GM18520 (cell line): ENCODE measurements around the gene CCNJ.
"Not testable (repeated sequence)": the region's sequence is repeated elsewhere in the genome, so short reads cannot be mapped to it uniquely, and the experiment has no call there.

Source experiments
- ATAC-seq: cut with Tn5 transposase; IDR thresholded peaks from one replicate; pipeline ENCODE4 v1.9.1; 2021; ENCODE audit not compliant: unreplicated experiment

Gene CCNJ, protein sequence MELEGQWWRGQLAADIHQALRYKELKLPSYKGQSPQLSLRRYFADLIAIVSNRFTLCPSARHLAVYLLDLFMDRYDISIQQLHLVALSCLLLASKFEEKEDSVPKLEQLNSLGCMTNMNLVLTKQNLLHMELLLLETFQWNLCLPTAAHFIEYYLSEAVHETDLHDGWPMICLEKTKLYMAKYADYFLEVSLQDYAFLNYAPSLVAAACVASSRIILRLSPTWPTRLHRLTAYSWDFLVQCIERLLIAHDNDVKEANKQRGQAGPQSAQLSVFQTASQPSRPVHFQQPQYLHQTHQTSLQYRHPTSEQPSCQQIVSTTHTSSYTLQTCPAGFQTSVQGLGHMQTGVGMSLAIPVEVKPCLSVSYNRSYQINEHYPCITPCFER

DNA sequence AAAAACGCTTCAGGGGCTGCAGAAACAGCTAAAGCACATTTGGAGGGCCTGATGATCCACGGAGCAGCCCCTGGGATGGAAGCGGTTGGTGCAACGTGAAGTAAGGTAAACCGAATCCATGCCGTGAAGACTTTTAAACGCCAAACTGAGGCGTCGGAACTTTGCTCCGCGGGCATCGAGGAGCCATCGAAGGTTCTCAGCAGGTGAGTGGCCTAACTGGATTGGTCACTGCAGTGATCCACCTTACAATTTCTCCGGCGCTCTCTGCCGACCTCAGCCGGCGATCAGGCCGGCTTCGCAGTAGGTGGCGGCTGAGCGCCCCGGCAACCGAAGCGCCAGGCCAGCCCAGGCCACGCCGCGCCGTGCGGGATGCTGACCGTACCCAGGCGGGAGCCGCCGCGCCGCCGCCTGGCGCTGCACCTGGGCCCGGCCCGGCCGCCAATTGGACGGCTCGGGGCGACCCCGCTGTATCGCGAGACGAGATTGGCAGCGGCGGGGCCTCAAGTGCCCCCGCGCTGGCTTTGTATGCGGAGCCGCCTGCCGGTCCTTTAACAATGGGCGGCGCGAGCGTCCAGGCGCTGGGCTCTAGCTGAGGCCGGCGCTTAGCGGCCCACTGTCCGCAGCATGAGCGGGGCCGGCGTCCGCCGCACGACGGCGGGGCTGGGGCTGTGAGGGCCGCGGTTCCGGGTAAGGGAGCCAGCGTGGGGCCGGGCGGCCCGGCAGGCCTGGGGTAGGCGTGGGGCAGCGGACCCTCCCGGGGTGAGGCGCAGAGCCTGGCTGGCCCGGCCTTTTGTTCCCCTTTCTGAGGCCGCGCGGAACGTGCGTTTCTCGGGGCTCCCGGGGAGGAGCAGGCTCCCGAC is at the start of gene CCNJ:
CCNJ (plus strand) TSS at position 551 of the 860 bp plus-strand sequence. CDS start 811 bp downstream, outside the sequence.
- peak; percentile 85 for ATAC-seq

- not testable (repeated sequence) for ATAC-seq
Measured at GRCh38 chr10:95994376-95994775, 49.0 kb upstream of the CCNJ start.

DNA sequence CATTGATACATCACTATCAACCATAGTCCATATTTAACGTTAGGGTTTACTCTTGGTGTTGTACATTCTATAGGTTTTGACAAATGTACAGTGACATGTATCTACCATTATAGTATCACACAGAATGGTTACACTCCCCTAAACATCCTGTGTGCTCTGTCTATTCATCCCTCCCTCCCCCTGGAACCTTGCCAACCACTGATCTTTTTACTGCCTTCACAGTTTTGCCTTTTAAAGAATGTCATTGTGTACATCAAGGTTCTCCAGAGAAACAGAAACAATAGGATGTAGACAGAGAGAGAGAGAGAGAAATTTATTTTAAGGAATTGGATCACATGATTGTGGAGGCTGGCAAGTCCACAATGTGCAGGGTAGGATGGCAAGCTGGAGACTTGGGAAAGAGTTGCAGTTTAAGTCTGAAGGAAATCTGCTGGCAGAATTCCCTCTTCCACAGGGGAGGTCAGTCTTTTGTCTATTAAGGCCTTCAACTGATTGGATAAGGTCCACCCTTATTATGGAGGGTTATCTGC is 45.1 kb upstream of the CCNJ start:
- no peak for ATAC-seq

DNA sequence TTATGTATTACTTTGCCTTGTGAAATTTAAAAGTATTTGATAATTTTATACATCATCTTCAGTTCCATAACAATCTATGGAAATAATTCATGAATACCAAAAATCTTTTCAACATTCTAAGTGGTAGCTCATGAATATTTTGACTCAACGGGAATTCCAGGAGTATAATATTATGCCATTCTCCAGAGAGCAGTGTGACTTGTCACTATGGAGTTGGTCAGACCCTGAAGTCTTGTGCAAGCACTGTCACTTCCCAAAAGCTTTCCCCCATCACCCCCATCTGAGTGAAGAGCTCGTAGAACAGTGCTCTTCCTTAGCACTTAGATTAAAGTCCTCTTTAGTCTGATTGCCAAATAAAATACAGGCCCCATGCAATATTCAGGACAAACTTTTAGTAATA is 29.4 kb upstream of the CCNJ start:
- no peak for ATAC-seq

DNA sequence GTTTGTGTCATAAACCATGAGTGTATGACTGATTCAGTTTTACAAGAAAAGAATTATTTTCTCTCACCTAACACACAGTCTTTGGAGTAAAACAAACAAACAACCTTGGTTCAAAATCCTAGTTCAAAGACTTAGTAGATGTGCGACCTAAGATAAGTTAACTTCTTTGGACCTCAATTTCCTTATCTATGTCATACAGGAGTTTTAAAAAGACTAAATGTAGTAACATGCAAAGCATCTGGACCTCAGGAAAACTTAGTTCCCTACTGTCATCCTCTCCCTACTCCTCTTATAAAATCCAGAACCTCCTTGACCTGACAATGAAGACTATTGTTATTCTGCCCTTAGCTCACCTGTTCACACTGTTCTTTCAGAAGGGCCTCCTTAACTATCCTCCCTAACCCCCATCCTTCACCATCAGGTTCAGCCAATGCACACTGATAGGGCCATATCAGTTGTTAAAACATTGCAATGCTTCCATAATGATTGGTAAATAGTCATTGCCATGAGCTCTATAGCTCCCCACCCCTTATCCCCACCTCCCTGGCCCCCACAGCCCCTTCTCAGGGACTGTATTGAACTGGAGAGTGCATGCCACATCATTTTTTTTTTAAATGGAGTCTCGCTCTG is 28.8 kb upstream of the CCNJ start:
- ATAC-seq = no peak

DNA sequence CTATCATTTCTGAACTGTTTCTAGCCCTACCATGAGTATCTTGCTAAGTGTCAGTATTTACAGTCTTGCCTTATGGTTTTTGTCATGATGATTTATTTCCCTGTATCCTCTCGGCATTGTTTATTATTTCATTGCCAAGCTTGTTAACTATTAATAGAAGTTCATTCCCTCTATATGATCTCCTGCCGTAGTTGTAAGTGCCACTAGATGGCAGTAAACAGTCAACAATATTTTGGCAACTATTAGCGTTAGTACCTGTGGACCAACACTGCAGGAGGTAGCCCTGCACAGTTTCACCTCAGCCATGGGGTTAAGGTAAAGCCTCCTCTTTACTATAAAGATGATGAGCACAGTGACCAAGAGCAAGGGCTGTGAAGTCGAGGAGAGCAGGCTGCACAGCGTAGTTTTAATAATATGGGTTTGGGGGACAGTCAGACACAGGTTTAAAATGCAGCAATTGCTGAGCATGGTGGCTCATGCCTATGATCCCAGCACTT is 26.1 kb upstream of the CCNJ start:
- ATAC-seq = peak; percentile 83

DNA sequence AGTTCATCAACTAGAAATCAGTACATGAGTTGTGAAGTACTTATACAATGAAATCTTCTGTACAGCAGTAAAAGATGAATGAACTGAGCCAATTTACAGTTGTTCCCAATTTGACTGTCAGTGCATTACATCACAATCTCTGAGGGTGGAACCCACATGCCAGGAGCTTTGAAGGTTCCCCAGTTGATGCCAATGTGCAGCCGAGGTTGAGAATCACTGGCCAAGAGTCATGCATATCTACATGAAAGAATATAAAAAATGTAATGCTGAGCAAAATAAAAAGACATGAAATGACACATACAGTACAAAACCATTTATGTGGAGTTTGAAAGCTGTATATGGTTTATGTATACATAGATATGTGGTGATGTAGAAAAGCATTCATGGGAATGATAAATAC is 22.1 kb upstream of the CCNJ start:
- no peak for ATAC-seq

- no peak for ATAC-seq
Measured at GRCh38 chr10:96022739-96023138, 20.6 kb upstream of the CCNJ start.

DNA sequence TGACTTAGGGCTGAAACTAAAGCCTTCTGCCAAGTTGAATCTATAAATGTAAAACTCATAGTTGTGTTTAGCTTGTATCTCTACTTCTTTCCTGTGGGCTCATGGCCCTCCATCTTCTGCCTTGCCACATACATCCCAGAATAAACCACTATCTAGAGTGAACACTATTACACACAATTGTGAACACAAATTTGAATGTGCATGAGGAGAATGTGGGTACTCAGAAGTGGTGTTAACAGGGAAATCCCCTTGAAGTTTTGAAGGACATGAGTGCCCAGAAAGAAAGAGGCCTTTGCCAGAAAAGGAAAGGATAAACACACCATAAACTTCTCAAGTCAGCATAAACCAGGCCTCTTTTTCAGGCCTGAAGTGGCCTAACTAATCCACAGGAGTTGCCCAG is 20.2 kb upstream of the CCNJ start:
- ATAC-seq = no peak

DNA sequence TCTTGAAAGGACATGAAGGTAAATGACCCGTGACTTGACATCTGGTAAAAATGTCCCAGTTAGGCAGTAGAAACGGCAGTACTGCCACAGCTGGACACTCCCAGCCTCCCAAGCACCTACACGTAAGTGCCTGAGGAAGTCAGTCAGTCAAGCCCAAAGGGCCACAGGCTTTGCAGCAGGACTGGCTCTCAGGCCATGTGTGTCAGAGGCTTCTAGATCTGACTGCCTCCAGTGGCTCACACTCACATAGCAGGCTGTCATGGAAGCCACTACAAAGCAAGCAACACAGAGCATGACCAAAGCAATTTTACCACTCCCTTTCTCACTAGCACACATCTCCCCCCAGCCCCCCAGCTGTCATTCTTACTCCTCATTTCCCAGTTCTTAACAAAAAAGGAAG is 17.8 kb upstream of the CCNJ start:
- no peak for ATAC-seq

DNA sequence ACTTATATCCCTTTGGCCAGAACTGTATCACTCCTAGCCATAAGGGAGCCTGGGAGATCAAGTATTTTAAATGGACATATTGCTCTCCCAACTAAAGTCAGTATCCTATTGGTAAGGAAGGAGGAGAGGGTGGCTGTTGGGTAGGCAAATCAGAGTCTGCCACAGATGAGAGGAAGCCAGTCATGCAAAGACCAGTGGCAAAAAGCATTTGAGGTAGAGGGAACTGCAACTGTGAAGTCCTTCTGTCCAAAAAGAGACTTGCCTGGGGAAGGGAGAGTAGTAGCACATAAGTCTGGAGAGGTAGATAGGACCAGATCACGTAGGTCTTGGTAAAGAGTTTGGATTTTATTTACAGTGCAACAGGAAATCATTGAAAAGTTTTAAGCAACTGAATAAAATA is 8.8 kb upstream of the CCNJ start:
- ATAC-seq = no peak

DNA sequence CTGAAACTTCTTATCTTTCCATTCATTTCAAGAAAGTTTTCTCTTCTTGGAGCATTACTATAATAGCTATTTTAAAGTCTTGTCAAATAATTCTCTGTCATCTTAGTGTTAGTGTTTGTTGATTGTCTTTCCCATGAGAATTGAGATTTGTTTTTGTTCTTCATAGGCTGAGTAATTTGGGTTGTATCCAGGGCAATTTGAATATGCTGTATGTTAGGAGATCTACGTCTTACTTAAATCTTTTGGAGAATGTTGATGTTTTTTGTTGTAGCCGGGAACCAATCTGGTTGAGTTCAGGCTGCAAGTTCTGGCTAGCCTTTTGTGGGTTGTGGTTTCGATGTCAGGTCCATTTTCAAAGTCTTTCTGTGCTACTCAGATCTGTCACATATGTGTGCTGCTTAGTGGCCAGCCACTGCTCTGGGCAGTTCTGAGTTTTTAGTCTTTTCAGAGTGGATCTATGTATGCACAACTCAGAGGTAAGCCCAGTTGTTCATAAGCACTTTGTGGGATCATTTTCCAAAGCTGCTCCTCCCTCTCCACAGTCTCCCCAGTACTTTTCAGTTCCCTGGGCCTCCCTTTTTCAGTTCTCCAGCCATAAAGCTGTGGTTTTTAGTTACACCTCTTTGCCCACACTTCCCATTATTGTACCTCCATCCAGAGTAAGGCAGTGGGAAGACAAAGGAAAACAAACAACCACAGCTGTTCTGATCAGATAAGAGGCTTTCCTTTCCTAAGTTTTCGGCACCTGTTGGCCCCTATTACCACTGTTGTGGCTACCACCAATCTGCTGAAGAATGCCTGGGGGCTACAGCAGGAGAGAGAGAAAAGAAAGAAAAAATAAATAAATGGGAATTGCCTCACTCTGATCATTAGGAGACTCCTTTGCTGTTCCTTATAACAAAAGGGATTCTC is 4.7 kb upstream of the CCNJ start:
- ATAC-seq = no peak

DNA sequence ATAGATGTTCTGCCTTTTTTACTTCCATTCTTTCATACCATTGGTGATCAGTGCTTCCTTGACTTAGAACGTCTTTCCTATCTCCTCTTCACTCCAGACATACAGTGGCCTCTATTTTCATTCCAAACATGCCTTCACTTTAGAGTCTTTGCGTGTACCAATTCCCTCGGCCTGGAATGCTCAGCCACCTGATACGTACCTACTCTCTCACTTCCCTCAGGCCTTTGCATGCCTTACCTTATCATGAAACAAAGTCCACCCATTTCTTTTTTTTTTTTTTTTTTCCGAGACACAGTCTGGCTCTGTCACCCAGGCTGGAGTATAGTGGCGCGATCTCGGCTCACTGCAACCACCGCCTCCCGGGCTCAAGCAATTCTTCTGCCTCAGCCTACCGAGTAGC is 2.2 kb upstream of the CCNJ start:
- no peak for ATAC-seq

- peak; percentile 15 for ATAC-seq
Measured at GRCh38 chr10:96043893-96044715, 721 bp downstream of the CCNJ start.

DNA sequence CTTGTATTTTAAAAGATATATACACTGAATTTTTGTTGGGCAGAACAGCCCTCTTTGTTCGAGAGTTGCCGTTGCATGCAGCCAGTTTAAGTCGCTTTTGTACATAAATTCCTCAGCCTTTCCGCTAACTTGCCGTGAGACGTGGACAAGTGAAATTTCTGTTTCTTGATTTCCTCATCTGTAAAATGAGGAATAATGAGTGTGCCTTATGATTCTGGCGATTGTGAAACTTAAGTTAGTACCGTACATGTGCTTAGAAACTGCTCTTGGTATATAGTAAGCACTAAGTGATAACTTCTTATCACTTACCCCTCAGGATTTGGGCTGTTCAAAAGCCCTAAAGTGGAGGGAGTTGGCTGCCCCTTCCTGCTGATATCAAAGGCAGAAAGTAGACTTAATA is 1.4 kb downstream of the CCNJ start:
- no peak for ATAC-seq

GRCh38 chr10:96046546-96046945 is 3.2 kb downstream of the CCNJ start:
- no peak for ATAC-seq

- ATAC-seq = no peak
Measured at GRCh38 chr10:96047004-96047649, 3.7 kb downstream of the CCNJ start.

- ATAC-seq = not testable (repeated sequence)
Measured at GRCh38 chr10:96047925-96048324, 4.5 kb downstream of the CCNJ start.

GRCh38 chr10:96049340-96049739 is 6.0 kb downstream of the CCNJ start:
- ATAC-seq = no peak
